Measurements from ENCODE around the gene LRRC23.

DNA sequence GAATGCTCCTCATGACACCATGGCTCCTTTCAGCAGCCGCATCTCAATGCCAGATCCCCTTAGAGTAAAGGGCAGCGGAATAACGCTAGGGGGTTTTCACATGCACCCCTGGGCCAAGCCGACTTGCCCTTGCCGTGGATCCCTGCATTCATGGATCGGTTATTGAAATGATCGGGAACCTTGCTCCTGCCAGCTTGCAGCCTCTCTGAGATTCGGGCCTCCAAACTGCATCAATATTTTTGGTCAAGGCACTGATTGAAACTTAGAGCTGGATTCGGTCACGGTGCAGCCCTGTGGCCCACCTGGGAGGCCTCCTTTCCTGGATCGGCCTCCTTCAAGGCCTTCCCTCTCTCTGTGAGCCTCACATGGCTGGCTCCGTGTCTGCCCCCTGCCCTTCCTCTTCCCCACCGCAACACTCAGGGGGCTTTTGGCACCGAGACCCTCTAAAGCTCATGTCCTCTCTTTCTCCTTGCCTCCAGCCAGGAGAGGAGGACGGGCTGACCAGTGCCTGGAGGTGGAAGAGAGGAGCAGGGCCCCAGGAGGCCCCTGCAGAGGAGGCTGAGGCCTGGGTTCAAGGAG lies 48.3 kb downstream of the LRRC23 start:
- no peak for TF ChIP-seq CTCF (IDR thresholded peaks at IDR 0.05; ENCODE audit: low read depth, low read length)
- no peak for TF ChIP-seq POLR2A (IDR thresholded peaks at IDR 0.05; ENCODE audit: extremely low read depth, insufficient read length)
